ENCODE measurements around the gene CIBAR2.
"Not testable (repeated sequence)": the region's sequence is repeated elsewhere in the genome, so short reads cannot be mapped to it uniquely, and the experiment has no call there.

The CIBAR2 gene

GRCh38 chr16:85056211-85056748 lies 56.0 kb downstream of the CIBAR2 start:
- DNase-seq = peak in 1 of 2 donors; percentile 12

GRCh38 chr16:85055493-85056210 lies 56.6 kb downstream of the CIBAR2 start:
- peak; percentile 27 to 99 for DNase-seq

GRCh38 chr16:85054948-85055492 lies 57.3 kb downstream of the CIBAR2 start:
- no peak for DNase-seq

GRCh38 chr16:85054321-85054720 lies 58.0 kb downstream of the CIBAR2 start:
- DNase-seq = not testable (repeated sequence)

GRCh38 chr16:85052536-85052935 lies 59.7 kb downstream of the CIBAR2 start:
- no peak for DNase-seq

GRCh38 chr16:85051683-85052082 lies 60.6 kb downstream of the CIBAR2 start:
- DNase-seq = no peak

GRCh38 chr16:85051067-85051581 lies 61.1 kb downstream of the CIBAR2 start:
- no peak for DNase-seq

- DNase-seq = no peak
Observed at GRCh38 chr16:85049706-85050305, 62.5 kb downstream of the CIBAR2 start.

GRCh38 chr16:85048921-85049562 lies 63.2 kb downstream of the CIBAR2 start:
- DNase-seq = no peak

Data from bone marrow (tissue), 2 donors.